Renal pelvis (tissue), 12 donors: ENCODE results near the gene UBA7. TPM values are rescaled to one million over a fixed set of nuclear protein-coding genes. Genes with fewer than 3 reads are reported as not detected.
A peak's percentile ranks its signal among the peaks of the same experiment; 100 is the strongest.
"Not testable (repeated sequence)": the region's sequence is repeated elsewhere in the genome, so short reads cannot be mapped to it uniquely, and the experiment has no call there.

Experiments used
- DNase-seq: peaks from one replicate; pipeline ENCODE4 v3.0.0-alpha.2; 2013
- long read RNA-seq, 16 experiments: transcript quantifications; one replicate each; lab custom pipeline, GENCODE V29; 2026
- polyA plus RNA-seq, 3 donors: library from polyadenylated mRNA; unstranded; fragments of 120-200 nt; gene quantifications; one replicate each; pipeline ENCODE4 v1.2.1, GENCODE V29; 2013; ENCODE audit not compliant: insufficient read length in 3 of 3

Gene UBA7, protein sequence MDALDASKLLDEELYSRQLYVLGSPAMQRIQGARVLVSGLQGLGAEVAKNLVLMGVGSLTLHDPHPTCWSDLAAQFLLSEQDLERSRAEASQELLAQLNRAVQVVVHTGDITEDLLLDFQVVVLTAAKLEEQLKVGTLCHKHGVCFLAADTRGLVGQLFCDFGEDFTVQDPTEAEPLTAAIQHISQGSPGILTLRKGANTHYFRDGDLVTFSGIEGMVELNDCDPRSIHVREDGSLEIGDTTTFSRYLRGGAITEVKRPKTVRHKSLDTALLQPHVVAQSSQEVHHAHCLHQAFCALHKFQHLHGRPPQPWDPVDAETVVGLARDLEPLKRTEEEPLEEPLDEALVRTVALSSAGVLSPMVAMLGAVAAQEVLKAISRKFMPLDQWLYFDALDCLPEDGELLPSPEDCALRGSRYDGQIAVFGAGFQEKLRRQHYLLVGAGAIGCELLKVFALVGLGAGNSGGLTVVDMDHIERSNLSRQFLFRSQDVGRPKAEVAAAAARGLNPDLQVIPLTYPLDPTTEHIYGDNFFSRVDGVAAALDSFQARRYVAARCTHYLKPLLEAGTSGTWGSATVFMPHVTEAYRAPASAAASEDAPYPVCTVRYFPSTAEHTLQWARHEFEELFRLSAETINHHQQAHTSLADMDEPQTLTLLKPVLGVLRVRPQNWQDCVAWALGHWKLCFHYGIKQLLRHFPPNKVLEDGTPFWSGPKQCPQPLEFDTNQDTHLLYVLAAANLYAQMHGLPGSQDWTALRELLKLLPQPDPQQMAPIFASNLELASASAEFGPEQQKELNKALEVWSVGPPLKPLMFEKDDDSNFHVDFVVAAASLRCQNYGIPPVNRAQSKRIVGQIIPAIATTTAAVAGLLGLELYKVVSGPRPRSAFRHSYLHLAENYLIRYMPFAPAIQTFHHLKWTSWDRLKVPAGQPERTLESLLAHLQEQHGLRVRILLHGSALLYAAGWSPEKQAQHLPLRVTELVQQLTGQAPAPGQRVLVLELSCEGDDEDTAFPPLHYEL
- polyA plus RNA-seq, result 10 to 100 TPM; 34.4 to 43.1 (median 36.8) TPM
- long read RNA-seq, donor 1, partial matches to known transcripts, result 9 of 9 reads
- long read RNA-seq, donor 1, other reads (novel, unspliced or antisense), result 0 of 9 reads
- long read RNA-seq, donor 2, partial matches to known transcripts, result 15 of 20 reads
- long read RNA-seq, donor 2, other reads (novel, unspliced or antisense), result 0 of 20 reads
- long read RNA-seq, donor 3, partial matches to known transcripts, result 10 of 14 reads
- long read RNA-seq, donor 3, other reads (novel, unspliced or antisense), result 0 of 14 reads
- long read RNA-seq, donor 4, partial matches to known transcripts, result 11 of 15 reads
- long read RNA-seq, donor 4, other reads (novel, unspliced or antisense), result 0 of 15 reads
- long read RNA-seq, donor 5, partial matches to known transcripts, result 5 of 6 reads
- long read RNA-seq, donor 5, other reads (novel, unspliced or antisense), result 0 of 6 reads
- long read RNA-seq, donor 6, partial matches to known transcripts, result 16 of 18 reads
- long read RNA-seq, donor 6, other reads (novel, unspliced or antisense), result 0 of 18 reads
- long read RNA-seq, donor 7, partial matches to known transcripts, result 5 of 5 reads
- long read RNA-seq, donor 7, other reads (novel, unspliced or antisense), result 0 of 5 reads
- long read RNA-seq, donor 8, partial matches to known transcripts, result 18 of 24 reads
- long read RNA-seq, donor 8, other reads (novel, unspliced or antisense), result 0 of 24 reads
- long read RNA-seq, donor 9, transcript UBA7-201 (24 exons, 3,299 nt), result major isoform, 5 of 27 reads
- long read RNA-seq, donor 9, partial matches to known transcripts, result 20 of 27 reads
- long read RNA-seq, donor 9, other reads (novel, unspliced or antisense), result 0 of 27 reads
- long read RNA-seq, donor 10, partial matches to known transcripts, result 0 of 2 reads
- long read RNA-seq, donor 10, other reads (novel, unspliced or antisense), result 0 of 2 reads
- long read RNA-seq, donor 11, partial matches to known transcripts, result 0 of 2 reads
- long read RNA-seq, donor 11, other reads (novel, unspliced or antisense), result 0 of 2 reads
- long read RNA-seq, donor 12, partial matches to known transcripts, result 0 of 5 reads
- long read RNA-seq, donor 12, other reads (novel, unspliced or antisense), result 0 of 5 reads
- long read RNA-seq, donor 13, partial matches to known transcripts, result 9 of 11 reads
- long read RNA-seq, donor 13, other reads (novel, unspliced or antisense), result 0 of 11 reads
- long read RNA-seq, donor 14, result 0 reads
- long read RNA-seq, donor 15, partial matches to known transcripts, result 38 of 42 reads
- long read RNA-seq, donor 15, other reads (novel, unspliced or antisense), result 0 of 42 reads
- long read RNA-seq, donor 16, partial matches to known transcripts, result 0 of 7 reads
- long read RNA-seq, donor 16, other reads (novel, unspliced or antisense), result 0 of 7 reads

DNA sequence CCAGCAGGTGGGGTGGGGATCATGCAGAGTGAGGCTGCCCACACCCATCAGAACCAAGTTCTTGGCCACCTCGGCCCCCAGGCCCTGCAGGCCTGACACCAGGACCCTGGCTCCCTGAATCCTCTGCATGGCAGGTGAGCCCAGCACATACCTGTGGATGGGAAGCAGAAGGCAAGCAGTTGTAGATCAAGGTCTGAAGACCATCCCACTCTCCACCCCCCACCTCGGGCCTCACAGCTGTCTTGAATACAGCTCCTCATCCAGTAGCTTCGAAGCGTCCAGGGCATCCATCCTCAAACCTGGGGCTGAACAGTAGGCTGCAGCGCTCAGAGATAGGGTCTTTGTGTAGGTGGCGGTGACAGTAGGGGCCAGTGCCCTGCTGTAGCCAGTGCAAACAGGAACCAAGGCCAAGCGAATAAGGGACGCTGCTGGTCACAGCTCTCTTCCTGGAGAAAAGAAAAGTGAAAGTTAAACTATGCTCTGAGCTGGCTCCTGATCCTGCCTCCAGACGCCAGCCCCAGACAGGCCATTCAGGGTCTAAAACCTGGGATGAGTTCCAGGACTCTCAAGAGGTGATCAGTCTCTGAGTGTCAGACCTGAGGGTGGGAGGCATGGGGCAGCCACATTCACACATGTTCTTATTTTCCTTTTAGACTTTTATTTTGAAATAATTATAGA is at the start of gene UBA7:
UBA7 (minus strand) TSS at position 457 of the 678 bp plus-strand sequence; CDS start at position 291, 166 bp downstream.
- DNase-seq, result peak; percentile 50

DNA sequence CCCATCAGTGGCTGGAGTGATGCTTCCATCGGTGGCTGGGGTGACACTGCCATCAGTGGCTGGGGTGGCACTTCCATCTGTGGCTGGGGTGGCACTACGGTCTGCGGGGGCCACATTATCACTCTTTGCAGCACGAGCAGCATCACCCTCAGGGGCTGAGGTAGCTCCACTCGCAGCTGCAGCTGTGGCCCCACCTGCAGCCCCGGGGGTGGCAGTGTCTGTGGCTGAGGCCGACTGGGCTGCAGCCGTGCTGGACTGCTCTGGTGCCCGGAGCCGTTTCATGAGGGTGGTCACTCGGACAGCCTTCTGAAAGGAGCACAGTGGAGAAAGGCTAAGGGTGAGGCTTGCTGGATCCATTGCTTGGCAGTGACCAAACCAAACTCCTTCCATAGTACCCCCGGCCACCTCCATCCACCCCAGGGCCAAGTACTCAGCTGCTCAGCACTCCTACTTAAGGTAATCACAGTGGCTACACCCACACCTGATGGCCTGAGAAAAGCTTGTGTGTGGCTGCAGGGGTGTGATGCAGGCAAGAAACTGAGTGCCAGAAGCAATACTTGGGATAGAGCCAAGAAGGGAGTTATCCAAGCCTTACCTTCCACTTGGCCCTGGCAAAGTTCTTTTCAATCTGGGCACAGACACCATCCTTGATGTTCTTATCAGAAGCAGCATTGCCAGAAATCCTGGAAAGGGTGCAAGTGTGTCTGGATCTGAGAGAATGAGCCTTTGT is 46.0 kb upstream of the UBA7 start:
- no peak for DNase-seq

- DNase-seq, result peak; percentile 95
These were observed 42.6 kb upstream of the UBA7 start, which contains the start of gene TRAIP for GRCh38 chr3:49856181-49857005. Gene TRAIP (minus strand): TSS chr3:49856564. CDS start chr3:49856453, 111 bp downstream.

DNA sequence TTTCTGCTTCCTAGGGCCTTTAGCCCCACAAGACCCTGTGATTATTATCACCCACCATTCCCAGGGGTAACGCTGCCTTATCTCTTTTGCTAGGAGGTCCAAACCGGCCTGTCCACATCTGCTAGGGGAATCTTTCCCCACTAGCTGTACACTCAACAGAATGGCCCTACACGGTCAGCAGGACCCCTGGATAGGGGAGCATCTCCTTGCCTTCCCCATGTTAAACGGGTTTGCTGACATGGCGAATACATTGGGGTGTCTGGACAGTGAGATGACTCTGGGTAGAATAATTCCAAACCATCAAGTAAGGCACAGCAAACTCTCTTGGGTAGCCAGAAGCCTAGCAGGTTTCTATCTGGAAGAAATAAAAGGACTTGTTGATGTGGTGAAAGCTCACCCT is 41.9 kb upstream of the UBA7 start:
- no peak for DNase-seq

DNA sequence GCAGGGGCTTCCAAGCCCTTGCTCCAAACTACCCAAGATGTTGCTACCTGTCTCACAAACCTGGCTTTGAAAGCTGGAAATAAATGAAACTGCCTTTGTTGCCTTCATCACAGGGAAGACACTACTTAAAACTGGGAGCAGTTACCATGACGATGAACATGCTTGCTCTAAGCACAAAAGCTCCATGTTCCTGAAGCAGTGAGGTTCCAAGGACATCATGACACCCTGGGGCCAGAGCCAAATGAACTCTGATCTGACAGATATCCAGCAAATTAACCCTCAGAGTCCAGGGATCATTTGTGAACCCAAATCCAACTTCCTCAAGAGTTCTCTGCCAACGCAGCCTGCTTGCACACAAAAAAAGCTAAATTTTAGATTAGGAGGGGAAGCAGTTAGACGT is 31.9 kb upstream of the UBA7 start:
- no peak for DNase-seq

DNA sequence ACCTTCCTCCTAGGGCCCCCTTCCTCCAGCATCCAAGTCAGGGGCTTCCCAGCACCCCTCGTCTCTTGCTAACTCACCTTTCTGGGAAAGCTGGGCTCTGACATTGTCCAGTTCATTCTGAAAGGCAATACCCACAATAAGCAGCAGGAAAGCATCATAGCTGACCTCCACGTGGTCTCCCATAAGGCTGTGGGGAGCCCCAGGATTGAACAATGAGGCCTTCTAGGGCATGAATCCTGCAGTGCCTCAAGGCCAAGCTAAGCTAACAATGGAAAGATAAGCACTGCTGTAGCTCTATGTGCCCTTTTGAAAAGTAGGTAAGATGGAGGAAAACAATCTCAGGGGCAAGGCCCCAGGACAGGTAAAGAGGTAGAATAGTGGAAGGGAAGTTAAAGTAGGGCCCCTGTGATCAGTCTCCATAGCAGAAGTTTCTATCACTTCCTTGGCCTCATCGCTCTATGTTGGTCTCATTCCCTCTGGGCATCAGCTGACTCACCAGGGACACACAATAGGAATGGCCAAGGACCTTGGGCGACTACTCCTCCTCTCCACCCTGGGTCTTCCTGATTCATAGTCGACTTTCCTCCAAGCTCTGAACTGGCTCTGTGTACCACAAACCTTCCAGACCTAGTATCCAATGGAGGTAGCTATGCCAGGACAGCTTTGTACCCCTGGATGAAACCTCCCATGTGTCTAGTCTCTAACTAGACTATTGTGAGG is 30.9 kb upstream of the UBA7 start:
- no peak for DNase-seq

DNA sequence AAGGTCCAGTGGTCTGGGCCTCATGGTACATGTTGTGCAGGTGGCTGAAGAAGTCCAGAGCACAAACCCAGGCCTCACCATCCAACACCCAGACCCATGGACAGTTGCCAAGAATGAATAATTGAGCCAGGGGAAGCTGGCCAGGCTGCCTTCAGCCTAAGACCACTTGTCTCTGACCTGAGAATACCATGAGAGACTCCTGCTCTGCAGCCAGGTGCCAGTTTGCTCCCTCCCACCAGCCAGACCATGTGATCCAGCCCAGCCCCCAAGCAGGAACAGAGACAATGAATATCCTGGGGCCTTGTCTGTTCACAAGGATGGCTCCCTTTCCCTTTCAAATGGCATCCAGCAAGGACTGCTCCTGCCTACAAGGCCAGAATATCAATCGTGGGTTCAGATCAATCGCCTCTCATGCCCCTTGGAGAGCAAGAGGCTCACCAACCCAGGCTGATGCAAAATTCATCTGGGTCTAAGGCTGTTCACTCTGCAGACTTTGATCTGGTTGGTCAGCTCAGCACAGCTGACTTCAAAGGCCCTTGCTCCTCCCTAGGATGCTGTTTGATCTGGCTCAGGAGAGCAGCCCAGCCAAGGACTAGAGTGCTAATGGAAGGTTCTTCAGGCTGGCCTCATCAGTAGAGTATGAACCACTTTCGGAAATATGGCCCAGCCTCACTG is 29.2 kb upstream of the UBA7 start:
- DNase-seq, result no peak

DNA sequence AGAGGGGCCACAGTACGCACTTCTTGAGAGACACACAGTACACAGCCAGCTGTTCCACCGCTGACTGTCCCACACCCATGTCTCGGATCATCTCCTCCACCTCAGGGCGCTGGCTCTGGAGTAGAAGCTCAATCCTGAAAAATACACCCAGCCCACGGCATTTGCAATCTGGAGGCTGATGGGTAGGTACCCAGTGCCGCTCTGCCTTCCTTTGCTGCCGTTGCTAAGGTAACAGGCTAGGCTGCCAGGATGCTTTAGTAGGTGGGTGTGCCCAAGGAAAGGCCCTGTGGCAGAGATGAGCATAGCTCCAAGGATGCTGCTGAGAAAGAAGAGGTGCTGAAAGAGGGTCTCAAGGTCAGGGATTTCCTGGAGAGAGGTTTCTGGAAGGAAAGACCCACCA is 28.1 kb upstream of the UBA7 start:
- no peak for DNase-seq

- no peak for DNase-seq
These were observed 27.5 kb upstream of the UBA7 start for GRCh38 chr3:49841126-49841696.

DNA sequence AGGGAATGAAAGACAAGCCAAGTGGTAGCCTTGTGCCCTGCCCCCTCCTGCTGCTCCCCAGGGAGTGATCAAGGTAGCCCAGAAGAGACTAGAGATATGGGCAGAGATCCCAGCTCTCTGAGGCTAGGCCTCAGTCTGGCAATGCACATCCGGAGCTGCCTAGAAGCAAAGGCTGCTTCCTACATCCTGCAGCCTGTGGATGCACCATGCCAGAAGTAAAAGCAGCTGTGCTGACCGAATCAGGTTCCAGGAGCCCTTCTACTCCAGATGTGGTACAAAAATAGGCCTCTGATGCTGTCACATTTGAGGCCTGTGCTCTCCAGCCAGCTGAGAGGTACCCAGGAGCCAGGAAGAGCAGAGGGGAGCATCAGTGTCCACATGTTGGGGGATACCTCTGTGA is 26.6 kb upstream of the UBA7 start:
- no peak for DNase-seq

DNA sequence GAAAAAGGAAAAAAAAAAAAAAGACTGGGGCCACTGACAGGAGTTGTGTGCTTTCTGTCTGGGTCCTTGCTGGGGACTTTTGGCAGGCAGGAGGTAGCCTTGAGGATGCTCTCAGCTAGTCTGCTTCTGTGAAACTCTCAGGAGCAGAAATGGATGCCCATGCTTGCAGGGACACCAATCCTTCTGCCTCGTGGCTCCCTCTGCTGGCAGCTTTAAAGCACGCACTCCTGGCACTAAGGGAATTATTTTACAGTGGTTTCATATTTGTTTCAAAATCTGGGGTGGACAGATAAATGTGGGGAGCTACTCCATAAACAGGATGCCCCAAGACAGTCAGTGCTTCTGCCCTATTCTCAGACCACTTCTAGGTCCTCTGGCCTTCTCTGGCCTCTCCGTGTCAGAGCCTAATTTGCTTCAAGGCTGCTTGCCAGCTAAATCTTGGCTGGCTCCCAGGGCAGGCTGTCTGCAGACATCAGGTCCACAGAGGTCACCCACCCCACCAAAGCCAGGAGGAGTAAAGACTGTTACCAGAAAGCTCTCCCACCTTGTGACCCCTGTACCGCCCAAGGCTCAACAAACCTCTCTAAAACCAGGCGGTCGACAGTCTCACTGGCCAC is 25.5 kb upstream of the UBA7 start:
- DNase-seq, result peak; percentile 75

GRCh38 chr3:49831341-49831740 is 17.6 kb upstream of the UBA7 start:
- DNase-seq, result no peak

DNA sequence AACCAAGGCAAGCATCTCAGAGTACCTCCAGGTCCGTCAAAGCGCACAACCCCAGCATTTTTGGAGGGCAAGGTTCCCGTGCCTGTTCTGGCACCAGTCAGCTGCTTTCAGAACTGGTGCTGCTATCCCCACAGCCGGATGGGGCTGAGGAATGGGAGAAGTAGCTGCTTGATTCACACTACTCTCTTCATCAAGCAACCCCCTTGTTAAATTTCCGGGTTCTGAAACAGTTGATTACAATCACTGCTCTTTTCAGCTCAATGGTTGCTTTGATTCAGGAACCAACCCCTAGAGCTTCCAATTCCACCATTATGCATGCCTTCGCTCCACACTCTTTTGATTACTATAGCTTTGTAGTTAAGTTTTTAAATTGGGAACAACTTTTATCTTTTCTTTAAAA is 12.3 kb upstream of the UBA7 start:
- no peak for DNase-seq

DNA sequence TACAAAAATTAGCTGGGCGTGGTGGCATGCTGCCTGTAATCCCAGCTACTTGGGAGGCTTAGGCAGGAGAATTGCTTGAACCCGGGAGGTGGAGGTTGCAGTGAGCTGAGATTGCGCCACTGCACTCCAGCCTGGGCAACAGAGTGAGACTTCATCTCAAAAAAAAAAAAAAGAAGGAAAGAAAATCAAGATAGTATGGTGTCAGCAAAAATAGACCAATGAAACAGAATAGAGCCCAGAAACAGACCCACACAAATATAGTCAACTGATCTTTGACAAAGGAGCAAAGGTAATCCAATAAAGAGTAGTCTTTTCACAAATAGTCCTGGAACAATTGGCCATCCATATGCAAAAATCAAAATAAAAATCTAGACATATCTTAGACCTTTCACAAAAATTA is 9.4 kb upstream of the UBA7 start:
- not testable (repeated sequence) for DNase-seq

DNA sequence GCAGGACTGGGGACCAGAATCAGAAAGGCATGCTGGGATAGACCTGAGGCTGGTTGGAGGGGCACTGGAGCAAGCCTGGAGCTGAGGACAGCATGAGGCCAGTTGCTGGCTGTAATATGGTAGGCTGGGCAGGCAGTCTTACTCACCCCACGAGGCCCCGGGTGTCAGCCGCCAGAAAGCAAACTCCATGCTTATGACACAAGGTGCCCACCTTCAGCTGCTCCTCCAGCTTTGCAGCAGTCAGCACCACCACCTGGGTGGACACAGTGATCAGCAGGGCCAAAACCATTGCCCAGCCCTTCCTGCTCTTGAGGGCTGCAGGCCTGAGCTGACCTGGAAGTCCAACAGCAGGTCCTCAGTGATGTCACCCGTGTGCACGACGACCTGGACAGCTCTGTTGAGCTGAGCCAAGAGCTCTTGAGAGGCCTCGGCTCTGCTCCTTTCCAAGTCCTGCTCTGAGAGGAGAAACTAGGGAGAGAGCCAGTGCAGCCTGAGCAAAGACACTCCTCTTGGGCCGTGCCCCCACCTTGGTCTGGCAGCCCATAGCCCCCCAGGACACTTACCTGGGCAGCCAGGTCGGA is 747 bp downstream of the UBA7 start:
- no peak for DNase-seq
